Measurements from ENCODE around the gene KCNIP3.

Gene KCNIP3

DNA sequence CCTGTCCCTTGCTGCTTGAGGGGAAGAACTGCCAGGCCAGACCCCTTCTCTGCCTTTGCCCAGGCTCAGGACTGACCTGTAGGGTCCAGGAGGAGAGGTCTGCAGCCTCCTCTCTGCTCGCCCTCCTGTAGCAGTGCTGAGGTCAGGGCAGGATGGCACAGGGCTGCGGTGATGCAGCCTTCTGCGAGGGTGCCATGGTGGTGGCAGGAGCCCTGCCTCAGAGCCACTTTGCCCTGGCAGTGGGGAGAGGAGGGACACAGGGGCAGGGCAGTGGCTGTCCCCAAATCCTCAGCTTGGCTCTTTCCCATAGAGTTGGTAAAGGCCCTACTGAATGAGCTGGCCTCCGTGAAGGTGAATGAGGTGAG lies 22.0 kb upstream of the KCNIP3 start:
- DNase-seq (ENCODE audit: low read depth in 2 of 2) = no peak

DNA sequence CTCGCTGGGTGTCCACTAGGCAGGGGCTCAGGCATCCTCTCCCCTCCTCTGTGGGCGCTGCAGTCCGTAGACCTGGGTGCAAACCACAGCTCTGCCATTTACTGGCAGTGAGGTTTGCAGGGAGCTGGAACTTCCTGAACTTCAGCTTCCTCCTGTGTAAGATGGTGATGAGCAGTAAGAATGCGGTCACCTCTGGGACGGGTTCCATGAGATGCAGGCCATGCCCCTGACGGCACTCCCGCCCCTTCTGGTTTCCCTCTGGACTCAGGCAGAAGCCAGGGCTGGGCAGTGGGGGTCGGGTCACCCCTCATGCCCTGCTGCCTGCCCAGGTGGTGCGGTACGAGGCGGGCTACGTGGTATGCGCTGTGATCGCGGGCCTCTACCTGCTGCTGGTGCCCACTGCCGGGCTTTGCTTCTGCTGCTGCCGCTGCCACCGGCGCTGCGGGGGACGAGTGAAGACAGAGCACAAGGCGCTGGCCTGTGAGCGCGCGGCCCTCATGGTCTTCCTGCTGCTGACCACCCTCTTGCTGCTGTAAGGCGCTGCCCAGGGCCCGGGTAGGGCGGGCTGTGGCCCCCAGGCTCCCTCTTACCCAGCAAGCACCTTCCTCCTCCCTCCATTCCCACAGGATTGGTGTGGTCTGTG lies 21.4 kb upstream of the KCNIP3 start:
- DNase-seq (ENCODE audit: low read depth in 2 of 2) = no peak

DNA sequence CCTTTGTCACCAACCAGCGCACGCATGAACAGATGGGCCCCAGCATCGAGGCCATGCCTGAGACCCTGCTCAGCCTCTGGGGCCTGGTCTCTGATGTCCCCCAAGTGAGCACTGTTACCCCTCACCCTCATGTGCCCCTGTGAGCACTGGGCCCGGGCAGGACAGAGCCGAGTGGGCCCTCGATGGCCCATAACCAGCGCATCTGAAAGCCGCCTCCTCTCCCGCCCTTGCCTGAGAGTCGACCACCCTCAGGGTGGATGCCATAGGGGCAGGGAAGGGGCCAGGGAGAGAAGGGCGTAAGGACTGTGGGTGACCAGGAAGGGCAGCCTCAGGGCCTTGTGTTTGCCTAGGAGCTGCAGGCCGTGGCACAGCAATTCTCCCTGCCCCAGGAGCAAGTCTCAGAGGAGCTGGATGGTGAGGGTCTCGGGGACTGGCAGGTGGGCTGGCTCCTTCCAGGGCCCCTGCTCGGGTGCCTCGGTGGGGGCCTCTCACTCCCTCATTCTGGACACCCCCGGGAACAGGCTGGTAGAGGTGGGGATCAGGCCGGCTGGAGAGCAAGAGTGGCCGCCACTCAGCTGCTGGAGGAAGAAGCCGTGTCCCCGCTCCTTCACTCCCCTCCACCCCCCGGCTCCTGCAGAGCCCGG lies 20.8 kb upstream of the KCNIP3 start:
- no peak for DNase-seq (ENCODE audit: low read depth in 2 of 2)

DNA sequence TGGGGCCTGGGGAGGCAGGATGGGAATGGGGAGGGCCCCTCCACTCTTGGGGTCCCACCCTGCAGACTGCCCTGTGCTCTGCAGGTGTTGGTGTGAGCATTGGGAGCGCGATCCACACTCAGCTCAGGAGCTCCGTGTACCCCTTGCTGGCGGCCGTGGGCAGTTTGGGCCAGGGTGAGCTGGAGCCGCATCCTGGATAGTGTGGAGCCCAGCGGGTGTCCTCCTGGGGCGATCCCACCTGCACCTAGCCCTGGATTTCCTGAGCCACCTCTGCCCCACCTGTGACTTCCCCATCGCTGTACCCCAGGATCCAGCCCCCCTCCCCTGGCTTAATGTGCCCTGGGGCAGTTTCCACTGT lies 20.3 kb upstream of the KCNIP3 start:
- DNase-seq (ENCODE audit: low read depth in 2 of 2) = no peak

DNA sequence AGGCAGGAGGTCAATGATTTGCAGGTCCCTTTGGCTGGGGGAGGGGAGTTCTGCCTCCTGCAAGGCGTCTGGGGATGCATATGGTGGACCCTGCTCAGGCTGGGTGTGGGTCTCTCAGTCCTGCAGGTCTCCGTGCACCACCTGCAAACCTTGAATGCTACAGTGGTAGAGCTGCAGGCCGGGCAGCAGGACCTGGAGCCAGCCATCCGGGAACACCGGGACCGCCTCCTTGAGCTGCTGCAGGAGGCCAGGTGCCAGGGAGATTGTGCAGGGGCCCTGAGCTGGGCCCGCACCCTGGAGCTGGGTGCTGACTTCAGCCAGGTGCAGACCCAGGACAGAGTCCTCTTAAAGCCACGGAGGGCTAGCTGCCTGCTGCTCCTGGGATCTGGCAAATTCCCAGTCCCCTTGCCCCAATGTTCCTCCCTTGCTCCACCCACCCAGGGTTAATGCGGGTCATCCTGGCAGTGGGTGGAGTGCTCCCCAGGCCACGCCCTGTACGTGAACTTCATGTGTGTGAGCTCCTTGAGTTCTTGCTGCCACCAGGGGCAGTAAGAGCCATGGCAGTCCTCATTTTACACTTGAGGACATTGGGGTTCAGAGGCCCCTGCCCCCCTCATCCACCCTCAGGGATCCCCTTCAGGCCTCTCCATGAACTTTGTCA lies 19.8 kb upstream of the KCNIP3 start:
- DNase-seq (ENCODE audit: low read depth in 2 of 2) = no peak

DNA sequence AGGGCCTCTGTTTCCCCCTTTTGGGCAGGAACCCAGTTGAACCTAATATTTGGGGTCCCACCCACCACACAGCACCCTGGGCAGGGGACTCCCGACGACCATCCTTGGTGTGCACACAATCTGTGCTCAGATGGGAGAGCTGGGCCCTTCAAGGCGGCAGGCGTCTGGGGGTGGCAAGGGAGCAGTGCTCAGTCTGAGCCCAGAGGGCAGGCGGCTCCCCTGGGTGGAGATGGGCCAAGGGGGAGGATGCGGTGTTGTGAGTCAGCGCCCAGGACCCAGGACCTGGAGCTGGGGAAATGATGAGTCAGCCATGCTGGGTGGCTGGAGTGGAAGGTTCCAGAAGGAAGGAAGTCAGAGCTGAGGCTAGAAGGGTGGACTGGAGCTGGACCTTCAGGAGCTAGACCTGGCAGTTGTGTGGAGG lies 19.1 kb upstream of the KCNIP3 start:
- DNase-seq (ENCODE audit: low read depth in 2 of 2) = no peak

DNA sequence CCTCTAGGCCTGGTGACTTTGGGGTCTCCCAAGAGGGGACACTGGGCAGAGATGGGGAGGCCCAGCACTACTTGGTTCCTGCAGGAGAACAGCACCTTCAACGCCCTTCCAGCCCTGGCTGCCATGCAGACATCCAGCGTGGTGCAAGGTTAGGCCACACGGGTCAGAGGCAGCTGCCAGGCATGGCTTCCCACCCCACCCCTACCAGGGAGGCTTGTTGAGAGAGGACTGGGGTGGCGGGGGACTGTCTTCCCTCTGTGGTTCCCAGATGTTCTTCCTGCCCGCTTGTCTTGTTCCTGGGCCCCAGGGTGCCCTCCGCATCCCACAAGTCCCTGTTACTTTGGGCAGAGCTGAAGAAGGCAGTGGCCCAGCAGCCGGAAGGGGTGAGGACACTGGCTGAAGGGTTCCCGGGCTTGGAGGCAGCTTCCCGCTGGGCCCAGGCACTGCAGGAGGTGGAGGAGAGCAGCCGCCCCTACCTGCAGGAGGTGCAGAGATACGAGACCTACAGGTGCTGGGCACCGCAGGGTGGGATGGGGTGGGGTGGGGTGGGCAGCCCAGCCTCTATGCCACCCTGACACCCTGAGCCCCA lies 18.4 kb upstream of the KCNIP3 start:
- DNase-seq (ENCODE audit: low read depth in 2 of 2) = no peak

DNA sequence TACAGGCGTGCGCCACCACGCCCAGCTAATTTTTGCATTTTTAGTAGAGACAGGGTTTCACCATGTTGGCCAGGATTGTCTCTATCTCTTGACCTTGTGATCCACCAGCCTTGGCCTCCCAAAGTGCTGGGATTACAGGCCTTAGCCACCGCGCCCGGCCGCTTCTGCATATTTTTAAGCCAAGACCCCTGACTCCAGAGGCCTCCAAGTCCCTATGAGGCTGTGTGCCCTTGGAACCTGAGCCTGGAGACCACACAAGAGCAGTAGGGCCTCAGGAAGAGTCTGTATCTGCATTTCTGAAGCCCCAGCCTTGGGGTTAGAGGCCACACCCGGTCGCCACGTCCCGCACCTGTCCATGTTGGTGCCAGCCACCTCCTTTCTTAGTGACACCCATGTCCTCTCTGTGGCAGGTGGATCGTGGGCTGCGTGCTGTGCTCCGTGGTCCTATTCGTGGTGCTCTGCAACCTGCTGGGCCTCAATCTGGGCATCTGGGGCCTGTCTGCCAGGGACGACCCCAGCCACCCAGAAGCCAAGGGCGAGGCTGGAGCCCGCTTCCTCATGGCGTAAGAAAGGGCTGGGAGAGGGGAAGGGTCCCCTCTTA lies 17.6 kb upstream of the KCNIP3 start:
- no peak for DNase-seq (ENCODE audit: low read depth in 2 of 2)

DNA sequence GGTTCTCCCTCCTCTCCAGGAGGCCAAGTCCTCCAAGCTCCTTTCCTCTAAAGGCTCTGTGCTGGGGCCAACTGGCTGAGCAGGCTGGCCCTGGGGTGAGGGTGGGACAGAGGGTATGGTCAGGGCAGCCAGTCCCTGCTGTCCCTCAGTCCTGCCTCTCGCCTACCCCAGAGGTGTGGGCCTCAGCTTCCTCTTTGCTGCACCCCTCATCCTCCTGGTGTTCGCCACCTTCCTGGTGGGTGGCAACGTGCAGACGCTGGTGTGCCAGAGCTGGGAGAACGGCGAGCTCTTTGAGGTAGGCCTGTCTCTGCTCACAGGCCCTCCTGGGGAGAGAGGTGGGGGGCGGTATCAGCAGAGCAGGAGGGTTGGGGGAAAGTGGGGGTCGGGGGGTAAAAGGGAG lies 16.1 kb upstream of the KCNIP3 start:
- no peak for DNase-seq (ENCODE audit: low read depth in 2 of 2)

DNA sequence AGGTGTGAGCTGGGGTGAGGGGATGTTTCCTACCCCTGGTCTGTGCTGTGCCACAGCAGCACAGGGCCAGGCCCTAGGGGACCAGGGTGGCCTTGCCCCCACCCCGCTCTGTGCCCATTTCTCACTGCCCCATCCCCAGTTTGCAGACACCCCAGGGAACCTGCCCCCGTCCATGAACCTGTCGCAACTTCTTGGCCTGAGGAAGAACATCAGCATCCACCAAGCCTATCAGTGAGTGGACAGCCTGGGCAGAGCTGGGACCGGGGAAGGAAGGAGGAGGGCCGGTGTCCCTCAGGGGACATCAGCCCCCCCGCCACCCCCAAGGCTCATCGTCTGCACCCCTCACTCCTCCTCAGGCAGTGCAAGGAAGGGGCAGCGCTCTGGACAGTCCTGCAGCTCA lies 15.4 kb upstream of the KCNIP3 start:
- DNase-seq (ENCODE audit: low read depth in 2 of 2) = no peak

DNA sequence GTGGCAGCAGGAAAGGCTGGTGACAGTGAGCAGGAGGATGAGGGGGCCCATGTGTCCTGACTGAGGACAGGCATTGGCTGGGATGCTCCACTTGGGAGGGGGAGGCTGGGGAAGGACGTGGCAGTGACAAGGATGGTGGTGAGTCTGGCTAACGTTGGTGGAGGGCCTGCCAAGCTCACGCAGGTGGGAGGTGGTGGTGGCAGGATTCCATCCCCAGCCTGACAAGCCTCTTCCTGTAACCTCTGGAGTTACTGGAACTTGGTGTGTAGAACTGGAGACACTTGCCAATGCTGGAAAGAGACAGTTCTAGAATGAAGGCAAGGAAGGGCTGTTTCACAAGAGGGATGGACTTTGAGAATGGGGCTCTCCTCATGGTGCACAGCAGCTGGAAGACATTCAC lies 14.7 kb upstream of the KCNIP3 start:
- no peak for DNase-seq (ENCODE audit: low read depth in 2 of 2)

DNA sequence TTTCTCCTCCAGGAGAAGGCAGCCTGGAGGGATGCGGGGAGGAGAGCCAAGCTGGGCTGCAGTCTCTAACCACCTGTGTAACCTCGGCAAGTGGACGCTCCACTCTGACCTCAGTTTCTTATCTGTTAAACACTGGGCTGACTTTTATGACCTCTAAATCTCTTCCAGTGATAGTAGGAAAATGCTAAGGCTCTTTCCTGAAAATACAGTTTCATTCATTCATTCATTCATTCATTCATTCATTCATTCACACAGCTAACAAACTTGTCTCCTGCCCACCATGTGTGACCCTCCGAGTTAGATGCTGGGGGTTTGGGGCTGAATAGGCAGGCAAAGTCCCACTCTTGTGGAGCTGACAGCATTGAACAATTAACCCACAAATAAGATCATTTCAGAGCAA lies 13.6 kb upstream of the KCNIP3 start:
- no peak for DNase-seq (ENCODE audit: low read depth in 2 of 2)

DNA sequence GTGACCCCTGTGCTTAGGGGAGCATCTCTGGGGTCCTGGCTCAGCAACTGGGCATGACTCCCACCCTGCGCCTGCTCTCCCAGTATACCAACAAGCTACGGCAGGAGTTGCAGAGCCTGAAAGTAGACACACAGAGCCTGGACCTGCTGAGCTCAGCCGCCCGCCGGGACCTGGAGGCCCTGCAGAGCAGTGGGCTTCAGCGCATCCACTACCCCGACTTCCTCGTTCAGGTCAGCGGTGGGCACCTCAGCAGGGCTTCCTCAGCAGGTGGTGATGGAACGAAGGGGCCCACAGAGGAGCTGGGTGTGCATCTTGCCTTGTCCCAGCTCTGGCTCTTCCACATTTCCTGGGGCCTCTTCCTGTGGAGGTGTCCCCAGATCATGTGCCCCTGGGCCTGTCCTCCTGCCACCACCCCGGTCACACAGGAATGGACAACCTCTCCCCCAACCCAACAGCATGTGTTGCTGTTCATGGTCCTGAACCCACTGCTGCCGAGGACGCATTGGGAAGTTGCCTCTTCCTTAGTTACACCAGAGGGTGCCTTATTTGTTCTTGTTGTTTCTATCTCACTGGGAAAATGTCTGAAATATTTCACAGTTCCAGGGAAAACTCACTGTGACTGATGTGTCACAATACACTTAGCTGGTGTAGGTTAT lies 12.1 kb upstream of the KCNIP3 start:
- no peak for DNase-seq (ENCODE audit: low read depth in 2 of 2)

DNA sequence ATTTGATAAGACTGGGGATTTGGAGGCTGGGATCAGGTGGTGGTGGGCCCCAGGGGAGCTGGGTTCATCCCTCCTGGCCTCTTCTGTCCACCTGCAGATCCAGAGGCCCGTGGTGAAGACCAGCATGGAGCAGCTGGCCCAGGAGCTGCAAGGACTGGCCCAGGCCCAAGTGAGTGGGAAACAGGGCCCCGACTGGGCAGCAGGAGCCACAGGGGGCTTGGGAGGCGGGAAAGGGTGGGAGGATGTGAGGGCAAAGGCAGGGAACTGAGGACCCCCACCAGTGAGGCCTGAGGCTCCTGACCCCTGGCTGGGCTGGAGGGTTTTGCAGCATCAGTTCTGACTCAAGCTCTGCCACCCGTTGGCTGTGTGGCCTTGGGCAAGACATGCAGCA lies 11.6 kb upstream of the KCNIP3 start:
- no peak for DNase-seq (ENCODE audit: low read depth in 2 of 2)

DNA sequence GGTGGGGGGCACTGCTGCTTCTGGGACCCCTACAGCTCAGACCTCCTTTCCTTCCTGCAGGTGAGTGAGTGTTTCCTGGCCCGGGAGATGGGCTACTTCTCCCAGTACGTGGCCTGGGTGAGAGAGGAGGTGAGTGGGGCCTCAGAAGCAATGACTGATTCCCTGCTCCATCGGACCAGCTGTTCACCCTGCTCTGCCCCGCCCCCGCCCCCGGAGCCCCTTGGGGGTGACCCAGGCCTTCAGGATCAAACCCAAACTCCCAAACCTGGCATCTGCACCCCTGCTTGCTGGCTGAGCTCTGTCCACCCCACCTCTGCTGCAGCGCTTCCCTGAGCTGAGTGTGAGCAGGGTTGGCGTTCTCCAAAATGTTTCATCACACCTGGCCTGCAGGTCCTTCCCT lies 9.8 kb upstream of the KCNIP3 start:
- DNase-seq (ENCODE audit: low read depth in 2 of 2) = no peak

DNA sequence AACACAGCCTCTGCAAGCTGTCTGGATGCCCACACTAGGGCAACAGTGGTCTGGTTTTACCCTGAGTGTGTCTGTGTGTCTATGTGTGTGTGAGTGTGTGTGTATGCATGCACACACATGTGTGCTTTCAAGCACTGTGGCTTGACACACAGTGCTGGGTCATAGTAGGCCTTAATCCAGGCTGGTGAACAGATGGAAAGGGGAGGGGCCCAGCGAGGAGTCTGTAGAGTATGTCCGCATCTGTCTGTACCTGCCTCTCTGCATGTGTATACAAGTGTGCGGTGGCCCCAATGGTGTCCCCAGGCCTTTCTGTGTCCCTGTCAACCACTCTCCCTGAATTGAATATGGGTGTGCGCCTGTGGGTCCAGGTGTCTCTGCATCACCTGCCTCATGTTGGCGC lies 9.3 kb upstream of the KCNIP3 start:
- no peak for DNase-seq (ENCODE audit: low read depth in 2 of 2)

DNA sequence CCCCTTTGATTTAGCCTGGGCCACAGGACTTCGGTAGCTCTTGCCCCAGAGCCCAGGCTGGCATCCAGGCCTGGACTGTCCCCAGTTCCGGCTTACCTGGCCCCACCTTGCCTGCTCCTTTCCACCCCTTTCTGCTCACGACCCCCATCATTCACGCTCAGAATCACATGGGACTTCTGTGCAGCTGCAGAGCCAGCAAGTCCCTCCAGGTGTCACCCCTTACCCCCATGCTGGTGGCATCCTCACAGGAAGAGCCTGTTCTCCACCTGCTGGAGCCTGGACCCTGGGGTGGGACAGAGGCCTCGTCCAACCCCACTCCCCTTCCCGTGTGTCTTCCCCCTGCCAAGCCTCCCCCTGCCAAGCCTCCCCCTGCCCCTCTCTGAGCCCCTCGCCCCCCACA lies 7.9 kb upstream of the KCNIP3 start:
- DNase-seq (ENCODE audit: low read depth in 2 of 2) = no peak

DNA sequence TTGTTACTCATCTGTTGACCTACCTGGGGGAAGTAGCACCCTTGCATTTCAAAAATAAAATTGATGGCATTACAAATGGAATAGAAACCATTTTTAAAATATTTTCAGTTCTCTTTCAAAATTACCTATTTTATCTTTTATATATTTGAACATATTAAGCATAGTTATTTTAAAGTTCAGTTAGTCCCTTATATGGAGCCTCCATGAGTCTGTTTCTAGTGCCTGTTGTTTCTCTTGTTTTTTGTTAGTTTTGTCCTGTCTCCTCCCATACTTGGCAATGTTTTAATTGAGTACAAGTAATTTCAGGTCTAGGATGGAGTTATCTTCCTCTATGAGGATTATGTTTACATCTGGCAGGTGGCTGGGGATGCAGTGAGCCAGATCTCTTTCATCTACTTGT lies 5.9 kb upstream of the KCNIP3 start:
- no peak for DNase-seq (ENCODE audit: low read depth in 2 of 2)

DNA sequence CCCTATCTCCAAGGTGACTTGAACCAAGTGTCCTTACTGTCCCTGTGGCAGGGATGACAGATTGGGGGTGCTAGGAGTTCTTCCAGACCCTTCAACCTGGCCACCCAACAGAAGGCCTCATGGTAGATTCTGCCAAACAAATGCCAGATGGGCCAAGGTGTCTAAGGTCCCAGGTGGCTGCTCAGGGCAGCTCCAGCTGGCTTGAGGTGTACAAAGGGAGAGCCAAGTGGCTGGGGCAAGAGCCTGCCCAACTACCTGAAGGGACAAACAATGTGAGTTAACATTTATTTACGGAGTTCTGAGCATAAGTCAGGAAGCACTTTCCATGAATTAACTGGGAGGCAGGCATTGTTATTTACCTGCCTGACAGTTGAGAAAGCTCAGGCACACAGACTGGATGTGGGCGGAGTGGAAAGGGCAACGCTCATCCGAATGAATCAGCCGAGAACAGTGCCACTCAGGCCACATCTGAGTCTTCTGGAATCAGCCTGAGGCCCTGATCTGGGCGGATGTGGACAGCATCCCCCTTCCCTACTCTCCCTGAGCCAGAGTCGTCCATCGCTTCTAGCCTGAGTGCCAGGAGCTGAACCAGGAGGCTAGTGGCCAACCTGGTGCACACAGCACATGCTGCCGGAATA lies 4.4 kb upstream of the KCNIP3 start:
- DNase-seq (ENCODE audit: low read depth in 2 of 2) = no peak

DNA sequence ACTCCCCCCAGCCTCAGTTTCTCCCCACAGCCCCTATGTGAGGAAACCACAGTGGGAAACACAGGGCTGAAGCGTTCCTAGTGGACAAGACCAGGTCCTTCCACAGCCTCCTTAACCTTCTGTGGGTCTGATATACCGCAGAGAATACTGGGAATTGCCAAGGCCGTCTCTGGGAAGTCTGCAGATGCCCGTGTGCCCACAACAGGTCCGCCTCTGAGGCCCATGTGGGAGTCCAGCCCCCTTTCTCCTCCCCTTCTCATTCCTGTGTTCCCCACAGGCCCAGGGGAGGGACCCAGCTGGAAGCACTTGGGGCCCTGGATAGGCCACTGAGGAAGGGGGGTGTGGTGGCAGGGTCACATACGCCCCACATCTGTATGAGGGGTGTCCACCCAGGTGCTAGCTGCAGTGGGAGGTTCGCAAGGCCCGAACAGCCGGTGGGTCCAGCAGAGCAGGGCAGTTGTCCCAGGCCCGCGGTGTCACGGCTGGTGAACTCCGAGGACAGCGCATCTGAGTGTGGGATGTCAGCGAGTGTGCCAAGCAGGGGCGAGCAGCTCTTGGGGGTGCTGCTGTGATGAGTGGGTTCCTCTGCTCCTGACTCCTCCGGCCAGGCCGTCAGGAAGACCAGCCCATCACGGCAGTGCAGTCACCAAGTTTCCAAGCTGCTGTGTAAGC lies 2.4 kb upstream of the KCNIP3 start:
- no peak for DNase-seq (ENCODE audit: low read depth in 2 of 2)

DNA sequence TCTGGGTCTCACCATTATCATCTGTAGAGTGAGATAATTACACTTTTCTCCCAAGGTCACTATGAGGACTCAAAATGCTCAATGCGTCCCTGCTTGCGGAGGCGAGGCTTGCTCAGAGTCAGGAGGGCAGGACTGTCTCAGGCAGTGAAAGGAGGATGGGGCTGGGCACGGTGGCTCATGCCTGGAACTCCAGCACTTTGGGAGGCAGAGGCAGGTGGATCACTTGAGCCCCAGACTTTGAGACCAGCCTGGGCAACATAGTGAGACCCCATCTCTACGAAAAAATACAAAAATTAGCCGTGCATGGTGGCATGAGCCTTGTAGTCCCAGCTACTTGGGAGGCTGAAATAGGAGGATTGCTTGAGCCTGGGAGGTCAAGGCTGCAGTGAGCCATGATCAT lies 1.8 kb upstream of the KCNIP3 start:
- DNase-seq (ENCODE audit: low read depth in 2 of 2) = no peak
